HEK293T (cell line): ENCODE results near the gene OTUB2.
"Not testable (repeated sequence)": the region's sequence is repeated elsewhere in the genome, so short reads cannot be mapped to it uniquely, and the experiment has no call there.

Experiments used
- CTBP1 ChIP-seq: fragments of 450-650 bp; IDR thresholded peaks from 2 replicates; pipeline ENCODE4 v1.6.1; 2016; ENCODE audit warnings: borderline replicate concordance
- SP1 ChIP-seq: fragments of 450-650 bp; IDR thresholded peaks from 2 replicates; pipeline ENCODE4 v1.6.1; 2017

DNA sequence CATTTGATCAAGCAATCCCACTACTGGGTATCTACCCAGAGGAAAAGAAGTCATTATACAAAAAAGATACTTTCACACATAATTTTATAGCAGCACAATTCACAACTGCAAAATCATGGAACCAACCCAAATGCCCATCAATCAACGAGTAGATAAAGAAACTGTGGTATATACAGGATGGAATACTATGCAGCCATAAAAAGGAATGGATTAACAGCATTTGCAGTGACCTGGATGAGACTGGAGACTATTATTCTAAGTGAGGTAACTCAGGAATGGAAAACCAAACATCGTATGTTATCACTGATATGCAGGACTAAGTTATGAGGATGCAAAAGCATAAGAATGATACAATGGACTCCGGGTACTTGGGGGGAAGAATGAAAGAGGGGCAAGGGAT lies 45.9 kb downstream of the OTUB2 start:
- not testable (repeated sequence) for TF ChIP-seq SP1, CTBP1
